NCI-H1417 (cell line): Measurements from ENCODE around the gene PARVB.
"Not testable (repeated sequence)": the region's sequence is repeated elsewhere in the genome, so short reads cannot be mapped to it uniquely, and the experiment has no call there.

Experiments used
- DNase-seq, 3 experiments: peaks; one replicate each; lab custom pipeline; 2025; lab: John Stamatoyannopoulos, UW

PARVB gene

DNA sequence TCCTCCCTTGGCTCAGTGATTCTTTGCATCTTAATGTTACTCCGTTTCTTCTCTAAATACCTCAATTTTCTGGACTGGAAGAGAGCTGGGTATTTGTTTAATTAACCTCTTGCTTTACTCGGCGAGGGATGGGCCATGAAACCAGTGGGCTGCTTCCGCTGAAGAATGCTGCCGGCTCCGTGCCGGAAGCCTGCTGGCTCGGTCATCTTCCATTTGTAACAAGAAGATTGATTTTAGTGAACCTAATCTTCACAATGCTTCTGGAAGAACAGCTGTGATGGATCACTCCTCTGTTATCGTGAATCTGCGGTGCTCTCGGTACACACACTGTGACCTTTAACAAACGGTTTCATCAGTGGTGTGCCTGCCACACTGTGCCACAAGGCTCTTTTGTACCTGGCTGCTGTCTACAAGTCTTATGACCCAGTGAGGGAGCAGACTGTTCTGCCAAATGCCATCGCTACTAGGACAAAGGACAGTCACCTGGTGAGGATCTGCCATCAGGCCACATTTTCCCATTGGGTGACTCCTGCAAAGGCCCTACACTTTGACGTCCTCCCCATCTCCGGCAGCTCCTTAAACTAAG is 25.3 kb upstream of the PARVB start:
- DNase-seq, result no peak

DNA sequence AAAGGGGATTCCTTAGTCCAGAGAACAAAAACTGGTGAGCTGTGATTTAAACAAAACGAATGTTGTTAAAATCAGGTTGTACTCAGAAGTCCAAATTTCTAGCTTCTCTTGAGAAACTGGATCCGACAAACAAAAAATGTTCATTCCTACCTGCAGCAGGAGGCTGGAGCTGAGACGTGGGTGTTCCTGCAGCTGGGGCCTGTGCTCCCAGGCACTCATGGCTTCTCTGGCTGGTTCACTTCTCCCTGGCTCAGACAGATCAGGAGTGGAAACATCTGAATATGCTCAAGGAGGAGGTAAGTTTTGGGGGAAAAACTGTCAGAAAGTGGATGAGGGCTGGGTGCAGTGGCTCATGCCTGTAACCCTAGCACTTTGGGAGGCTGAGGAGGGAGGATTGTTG is 24.7 kb upstream of the PARVB start:
- no peak for DNase-seq

GRCh38 chr22:44000123-44000522 is 24.0 kb upstream of the PARVB start:
- no peak for DNase-seq

- no peak for DNase-seq
Measured at GRCh38 chr22:44001521-44001920, 22.6 kb upstream of the PARVB start.

DNA sequence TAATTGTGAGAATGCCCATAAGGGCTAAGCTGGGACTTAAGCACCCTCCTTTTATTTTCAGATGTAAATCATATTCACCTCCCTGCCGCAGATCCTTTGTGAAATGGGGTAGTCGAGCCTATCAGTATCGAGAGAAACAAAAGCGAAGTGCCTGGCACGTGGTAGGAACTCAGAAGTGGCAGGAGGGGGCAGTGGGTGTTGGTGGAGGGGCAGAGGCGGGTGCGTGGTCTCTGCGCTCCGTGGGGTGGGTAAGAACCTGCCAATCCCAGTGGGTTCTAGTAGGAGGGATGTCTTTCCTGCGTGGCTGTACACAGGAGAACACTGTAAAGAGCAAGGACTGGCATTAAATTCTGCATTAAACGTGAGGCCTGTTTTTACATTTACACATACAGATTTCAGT is 21.8 kb upstream of the PARVB start:
- DNase-seq, result no peak

- DNase-seq, result no peak
Measured at GRCh38 chr22:44002997-44003396, 21.1 kb upstream of the PARVB start.

DNA sequence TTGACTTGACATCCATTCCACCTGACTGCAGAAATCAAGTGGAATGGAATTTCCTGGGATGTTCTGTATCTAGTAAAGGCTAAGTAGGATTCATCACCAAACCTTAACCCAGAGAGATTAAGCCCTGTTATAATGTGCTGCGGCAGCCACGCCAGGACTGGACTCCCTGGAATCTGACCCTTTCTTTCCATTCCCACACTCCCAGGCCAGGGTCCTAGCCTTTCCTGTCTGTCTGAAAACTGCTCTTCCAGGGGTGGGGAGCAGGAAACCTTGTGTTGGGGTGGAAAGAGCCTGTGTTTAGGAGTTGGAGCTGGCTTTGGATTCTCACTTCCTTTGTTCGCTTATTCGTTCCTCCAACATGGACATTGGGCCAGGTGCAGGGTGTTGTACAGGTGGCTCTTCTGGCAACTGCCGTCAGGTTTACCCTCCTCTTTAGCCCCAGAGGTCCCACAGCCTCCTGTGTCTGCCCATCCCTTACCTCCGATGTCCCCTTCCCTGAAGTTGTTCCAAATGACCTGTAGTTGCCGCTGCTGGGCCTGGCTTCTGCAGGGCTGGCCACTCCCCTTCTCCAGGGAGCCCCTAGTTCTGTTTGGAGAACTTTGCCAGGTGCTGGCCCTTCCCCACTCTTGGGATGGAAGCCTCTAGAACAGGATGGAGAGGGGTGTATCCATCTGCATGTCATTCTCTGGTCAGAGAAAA is 20.5 kb upstream of the PARVB start:
- no peak for DNase-seq

GRCh38 chr22:44004104-44004460 is 20.0 kb upstream of the PARVB start:
- no peak for DNase-seq

GRCh38 chr22:44005524-44005923 is 18.6 kb upstream of the PARVB start:
- DNase-seq, result no peak

- no peak for DNase-seq
Measured at GRCh38 chr22:44012162-44012561, 11.9 kb upstream of the PARVB start.

- DNase-seq, result no peak
Measured at GRCh38 chr22:44012591-44012990, 11.5 kb upstream of the PARVB start.

GRCh38 chr22:44014241-44014640 is 9.9 kb upstream of the PARVB start:
- no peak for DNase-seq

- DNase-seq, result not testable (repeated sequence)
Measured at GRCh38 chr22:44016586-44016985, 7.5 kb upstream of the PARVB start.

DNA sequence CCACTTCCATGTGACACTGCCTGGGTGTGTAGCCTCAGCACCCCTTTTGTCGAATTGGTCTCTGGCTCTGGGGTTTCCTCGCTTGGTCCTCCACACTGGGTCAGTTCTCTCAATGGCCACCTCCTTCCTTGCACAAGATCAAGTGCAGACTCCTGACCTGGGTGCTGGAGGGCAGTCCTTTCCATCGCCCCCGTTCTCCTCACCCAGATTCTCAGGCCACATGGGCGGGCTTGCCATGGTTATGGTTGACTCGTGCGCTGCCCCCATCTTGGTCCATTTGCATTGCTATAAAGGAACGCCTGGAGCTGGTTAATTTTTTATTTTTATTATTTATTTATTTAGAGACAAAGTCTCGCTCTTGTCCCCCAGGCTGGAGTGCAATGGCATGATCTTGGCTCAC is 5.5 kb upstream of the PARVB start:
- DNase-seq, result no peak

DNA sequence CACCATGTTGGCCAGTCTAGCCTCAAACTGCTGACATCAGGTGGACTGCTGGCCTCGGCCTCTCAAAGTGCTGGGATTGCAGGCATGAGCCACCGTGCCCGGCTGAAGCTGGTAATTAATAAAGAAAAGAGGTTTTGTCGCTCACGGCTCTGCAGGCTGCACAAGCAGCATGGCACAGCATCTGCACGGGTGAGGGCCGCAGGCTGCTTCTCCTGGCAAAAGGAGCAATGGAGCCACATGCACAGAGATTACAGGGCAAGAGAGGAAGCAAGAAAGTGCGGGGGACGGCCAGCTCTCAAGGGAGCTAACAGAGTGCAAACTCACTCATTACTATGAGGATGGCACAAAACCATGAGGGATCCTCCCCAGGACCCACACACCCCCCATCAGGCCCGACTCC is 4.7 kb upstream of the PARVB start:
- no peak for DNase-seq

DNA sequence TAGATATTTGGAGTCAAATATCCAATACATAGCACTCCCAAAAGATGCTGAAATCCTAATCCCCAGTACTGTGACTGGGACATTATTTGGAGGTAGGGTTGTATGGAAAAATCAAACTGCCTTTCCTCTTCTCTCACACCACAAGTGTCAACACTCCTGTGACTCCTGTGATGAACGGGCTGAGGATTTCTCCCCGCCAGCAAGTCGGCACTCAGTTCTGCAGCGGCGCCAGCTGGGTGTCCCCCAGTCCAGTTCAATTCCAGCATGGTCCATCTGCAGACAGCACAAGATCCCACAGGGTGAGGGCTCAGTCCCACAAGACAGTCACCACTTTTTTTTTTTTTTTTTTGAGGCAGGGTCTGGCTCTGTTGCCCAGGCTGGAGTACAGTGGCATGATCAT is 4.3 kb upstream of the PARVB start:
- DNase-seq, result no peak

DNA sequence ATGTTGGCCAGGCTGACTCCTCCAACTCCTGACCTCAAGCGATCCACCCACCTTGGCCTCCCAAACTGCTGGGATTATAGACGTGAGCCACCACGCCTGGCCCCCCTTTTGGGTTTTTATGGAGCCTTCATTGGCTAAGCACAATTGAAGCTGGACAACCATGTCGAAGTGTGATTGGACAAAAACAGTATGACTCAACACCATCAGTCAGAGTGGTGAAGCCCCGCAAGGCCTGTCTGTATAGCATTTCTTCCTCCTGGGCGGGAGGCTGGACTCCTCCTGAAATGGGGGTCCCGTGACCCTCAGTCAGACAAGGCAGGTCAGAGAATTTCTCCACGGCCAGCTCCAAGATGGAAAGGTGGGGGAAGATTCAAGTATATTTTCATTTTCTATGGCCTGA is 3.1 kb upstream of the PARVB start:
- no peak for DNase-seq

GRCh38 chr22:44023404-44024287 is 456 bp upstream of the PARVB start:
- peak in 2 of 3 experiments; percentile 32 to 45 for DNase-seq

- no peak for DNase-seq
Measured at GRCh38 chr22:44025171-44026065, 1.3 kb downstream of the PARVB start.

- no peak for DNase-seq
Measured at GRCh38 chr22:44026066-44026629, 2.0 kb downstream of the PARVB start.

DNA sequence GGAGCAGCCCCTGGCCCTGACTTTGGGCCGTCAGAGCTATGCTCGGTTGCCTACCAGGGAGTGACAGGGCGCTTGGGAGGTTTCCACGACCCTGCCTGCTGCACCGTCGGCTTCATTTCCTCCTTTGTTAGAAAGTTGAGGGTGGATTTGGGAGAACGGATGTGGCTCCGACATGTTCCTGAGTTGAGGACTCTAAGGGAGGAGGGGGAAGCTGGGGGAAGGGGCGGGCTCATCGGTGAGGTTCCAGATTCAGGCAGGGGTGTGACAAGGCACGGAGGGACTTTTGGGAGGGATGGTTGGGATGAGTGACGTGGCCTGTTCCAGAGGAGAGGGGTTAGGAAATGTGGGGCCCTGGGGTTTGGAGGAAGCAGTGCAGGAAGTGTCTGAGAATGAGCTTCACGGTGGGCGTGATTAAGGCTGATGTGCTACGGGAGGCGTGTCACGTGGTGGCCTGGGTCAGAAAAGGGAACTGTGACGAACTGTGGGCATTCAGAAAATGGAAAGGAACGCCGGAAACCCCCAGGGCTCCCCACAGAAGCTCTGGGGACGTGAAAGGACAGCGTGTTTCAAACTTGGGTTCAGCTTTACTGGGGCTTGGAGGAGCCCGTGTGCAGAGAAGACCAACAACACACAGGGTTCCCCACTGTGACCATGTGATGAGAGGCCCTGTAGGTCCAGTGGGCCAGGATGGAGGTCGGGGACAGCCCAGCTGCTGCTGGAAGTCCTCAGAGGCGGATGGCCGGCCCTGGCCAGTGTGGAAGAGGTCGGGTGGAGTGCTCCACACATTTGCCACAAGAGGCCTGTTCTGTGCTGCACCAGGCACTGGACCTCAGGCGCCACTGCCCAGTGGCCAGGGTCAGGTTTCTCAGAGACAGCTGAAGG is 2.8 kb downstream of the PARVB start:
- no peak for DNase-seq
